Subcutaneous abdominal adipose tissue (tissue), 5 donors: ENCODE data around the gene VCL.
"Not testable (repeated sequence)": the region's sequence is repeated elsewhere in the genome, so short reads cannot be mapped to it uniquely, and the experiment has no call there.

ENCODE experiments used
- H3K27ac ChIP-seq: one replicate; pipeline ENCODE4 v1.7.0; 2013; ENCODE audit warnings: low read depth, mild to moderate bottlenecking, inconsistent platforms, low read length, moderate library complexity
- H3K27me3 ChIP-seq, 5 donors: one replicate each; pipeline ENCODE4 v1.7.0; 2013; ENCODE audit warnings: low read length in 5 of 5, inconsistent platforms in 1 of 5; ENCODE audit not compliant: control insufficient read depth in 5 of 5, insufficient read depth in 4 of 5
- H3K36me3 ChIP-seq, 5 donors: one replicate each; pipeline ENCODE4 v1.7.0; 2013; ENCODE audit warnings: low read length in 5 of 5; ENCODE audit not compliant: control insufficient read depth in 5 of 5, insufficient read depth in 5 of 5
- H3K4me1 ChIP-seq, 5 donors: one replicate each; pipeline ENCODE4 v1.7.0; 2013; ENCODE audit warnings: low read length in 5 of 5, mild to moderate bottlenecking in 3 of 5, moderate library complexity in 1 of 5; ENCODE audit not compliant: control insufficient read depth in 5 of 5, insufficient read depth in 5 of 5
- H3K4me3 ChIP-seq, 5 donors: one replicate each; pipeline ENCODE4 v1.7.0; 2013; ENCODE audit warnings: low read length in 5 of 5, low read depth in 1 of 5
- H3K9ac ChIP-seq, 5 donors: one replicate each; pipeline ENCODE4 v1.7.0; 2013; ENCODE audit warnings: low read length in 5 of 5, mild to moderate bottlenecking in 4 of 5, moderate library complexity in 3 of 5
- H3K9me3 ChIP-seq, 5 donors: one replicate each; pipeline ENCODE4 v1.7.0; 2013; ENCODE audit warnings: low read length in 5 of 5; ENCODE audit not compliant: control insufficient read depth in 5 of 5
- donor health status: healthy.
- donor health status: healthy.
- donor health status: healthy.
- donor health status: healthy.
- donor health status: healthy.

The VCL gene

GRCh38 chr10:74049955-74050354 is 52.0 kb downstream of the VCL start:
- peaks cover 0 to 5% (median 0%) of the 10 kb centered on the region in 5 donors for H3K36me3 ChIP-seq
- no peak overlapping the region for H3K4me3 ChIP-seq
- H3K27me3 ChIP-seq: no peaks in the 10 kb centered on the region
- peak overlapping the region; percentile 2 for H3K27ac ChIP-seq
- peaks cover 8 to 49% (median 48%) of the 10 kb centered on the region in 5 donors for H3K4me1 ChIP-seq
- H3K9ac ChIP-seq: no peak overlapping the region
- H3K9me3 ChIP-seq: no peaks in the 10 kb centered on the region

GRCh38 chr10:74050653-74051052 is 52.7 kb downstream of the VCL start:
- Histone ChIP-seq H3K27me3 (no peaks in the 10 kb centered on the region), H3K9ac (peak overlapping the region in 1 of 5 donors; percentile 20), H3K4me1 (peaks cover 8 to 49% (median 48%) of the 10 kb centered on the region in 5 donors), H3K36me3 (peaks cover 0 to 5% (median 0%) of the 10 kb centered on the region in 5 donors), H3K9me3 (no peaks in the 10 kb centered on the region), H3K4me3 (no peak overlapping the region), H3K27ac (peak overlapping the region; percentile 77)

GRCh38 chr10:74051736-74052342 is 53.9 kb downstream of the VCL start:
- peaks cover 8 to 57% (median 49%) of the 10 kb centered on the region in 5 donors for H3K4me1 ChIP-seq
- H3K36me3 ChIP-seq: no peaks in the 10 kb centered on the region
- no peak overlapping the region for H3K9ac ChIP-seq
- no peaks in the 10 kb centered on the region for H3K27me3 ChIP-seq
- H3K9me3 ChIP-seq: no peaks in the 10 kb centered on the region
- peak overlapping the region; percentile 77 for H3K27ac ChIP-seq
- no peak overlapping the region for H3K4me3 ChIP-seq

- no peaks in the 10 kb centered on the region for H3K36me3 ChIP-seq
- no peak overlapping the region for H3K4me3 ChIP-seq
- no peaks in the 10 kb centered on the region for H3K9me3 ChIP-seq
- peaks cover 4 to 47% (median 41%) of the 10 kb centered on the region in 5 donors for H3K4me1 ChIP-seq
- no peak overlapping the region for H3K27ac ChIP-seq
- H3K27me3 ChIP-seq: no peaks in the 10 kb centered on the region
- H3K9ac ChIP-seq: no peak overlapping the region
These were observed 55.1 kb downstream of the VCL start for GRCh38 chr10:74052994-74053393.

GRCh38 chr10:74055383-74056049 is 57.6 kb downstream of the VCL start:
- H3K4me1 ChIP-seq: peaks cover 0 to 33% (median 27%) of the 10 kb centered on the region in 5 donors
- H3K9ac ChIP-seq: no peak overlapping the region
- H3K27ac ChIP-seq: peak overlapping the region; percentile 12
- no peaks in the 10 kb centered on the region for H3K36me3 ChIP-seq
- no peaks in the 10 kb centered on the region for H3K27me3 ChIP-seq
- H3K4me3 ChIP-seq: no peak overlapping the region
- no peaks in the 10 kb centered on the region for H3K9me3 ChIP-seq

- Histone ChIP-seq H3K27ac (peak overlapping the region; percentile 12), H3K4me1 (peaks cover 0 to 27% (median 23%) of the 10 kb centered on the region in 5 donors), H3K9me3 (no peaks in the 10 kb centered on the region), H3K4me3 (no peak overlapping the region), H3K36me3 (no peaks in the 10 kb centered on the region), H3K27me3 (no peaks in the 10 kb centered on the region), H3K9ac (no peak overlapping the region)
These were observed 58.3 kb downstream of the VCL start for GRCh38 chr10:74056050-74056818.

GRCh38 chr10:74058071-74058470 is 60.2 kb downstream of the VCL start:
- H3K4me3 ChIP-seq: no peak overlapping the region
- H3K27ac ChIP-seq: no peak overlapping the region
- H3K4me1 ChIP-seq: peaks cover 0 to 14% (median 13%) of the 10 kb centered on the region in 5 donors
- H3K36me3 ChIP-seq: peaks cover 0 to under 1% (median 0%) of the 10 kb centered on the region in 5 donors
- no peak overlapping the region for H3K9ac ChIP-seq
- peaks cover 0 to 3% (median 0%) of the 10 kb centered on the region in 5 donors for H3K9me3 ChIP-seq
- H3K27me3 ChIP-seq: no peaks in the 10 kb centered on the region

GRCh38 chr10:74058658-74059057 is 60.7 kb downstream of the VCL start:
- H3K27ac ChIP-seq: no peak overlapping the region
- peaks cover 0 to 14% (median 13%) of the 10 kb centered on the region in 5 donors for H3K4me1 ChIP-seq
- no peak overlapping the region for H3K9ac ChIP-seq

GRCh38 chr10:74061104-74061503 is 63.2 kb downstream of the VCL start:
- Histone ChIP-seq H3K4me1 (peaks cover 0 to 14% (median 10%) of the 10 kb centered on the region in 5 donors), H3K4me3 (no peak overlapping the region), H3K9ac (no peak overlapping the region), H3K27ac (no peak overlapping the region), H3K9me3 (peaks cover 0 to 10% (median 0%) of the 10 kb centered on the region in 5 donors), H3K27me3 (no peaks in the 10 kb centered on the region), H3K36me3 (peaks cover 8 to 16% (median 11%) of the 10 kb centered on the region in 5 donors)

More at GRCh38 chr10:74058658-74059057, 60.7 kb downstream of the VCL start:
- H3K4me3 ChIP-seq: no peak overlapping the region
- H3K27me3 ChIP-seq: no peaks in the 10 kb centered on the region
- peaks cover 0 to 9% (median 0%) of the 10 kb centered on the region in 5 donors for H3K9me3 ChIP-seq
- H3K36me3 ChIP-seq: peaks cover 0 to 6% (median 2%) of the 10 kb centered on the region in 5 donors

- not testable (repeated sequence) for H3K4me3 ChIP-seq, H3K27me3 ChIP-seq, H3K4me1 ChIP-seq, H3K9ac ChIP-seq, H3K27ac ChIP-seq
- peaks cover 8 to 16% (median 11%) of the 10 kb centered on the region in 5 donors for H3K36me3 ChIP-seq
- peaks cover 0 to 10% (median 0%) of the 10 kb centered on the region in 5 donors for H3K9me3 ChIP-seq
These were observed 64.1 kb downstream of the VCL start for GRCh38 chr10:74061978-74062377.
